Ovary (tissue), 9 donors: Measurements from ENCODE around the gene ID3. TPM values are rescaled to one million over a fixed set of nuclear protein-coding genes. Genes with fewer than 3 reads are reported as not detected.

ENCODE experiments used
- DNase-seq, 5 donors: peaks; one replicate each; pipeline ENCODE4 v3.0.0-alpha.2; 2019 to 2020
- H3K27ac ChIP-seq, 2 donors: fragments of 200-600 bp; one replicate each; pipeline versions ENCODE4 v1.5.1 to v1.8.0; 2019 to 2022
- H3K27me3 ChIP-seq: fragments of 200-600 bp; one replicate; pipeline ENCODE4 v1.8.0; 2022
- H3K36me3 ChIP-seq: fragments of 200-600 bp; sonication (generic); one replicate; pipeline ENCODE4 v1.5.1; 2019
- H3K4me1 ChIP-seq: one replicate; pipeline ENCODE4 v1.8.1; 2013; ENCODE audit warnings: mild to moderate bottlenecking, moderate library complexity; ENCODE audit not compliant: insufficient read depth
- H3K4me3 ChIP-seq: fragments of 200-600 bp; sonication (generic); one replicate; pipeline ENCODE4 v1.5.1; 2017
- H3K9me3 ChIP-seq, 2 donors: fragments of 200-600 bp in 1 of 2; sonication (generic) in 1 of 2; one replicate each; pipeline versions ENCODE4 v1.5.1 to v1.8.1; 2013 to 2019; ENCODE audit warnings: mild to moderate bottlenecking in 1 of 2, moderate library complexity in 1 of 2
- EP300 ChIP-seq: sonication (generic); formaldehyde crosslinking; IDR thresholded peaks from one replicate; pipeline ENCODE4 v1.6.1; 2017; ENCODE audit warnings: antibody characterized with exemption
- POLR2A ChIP-seq: fragments of 450-650 bp; IDR thresholded peaks from one replicate; pipeline ENCODE4 v1.6.1; 2017; ENCODE audit warnings: antibody characterized with exemption, mild to moderate bottlenecking, moderate library complexity
- WGBS, 3 donors: extraction: QIAGEN DNeasy Blood & Tissue Kit in 1 of 3; methylation state at CpG; one replicate each; pipeline versions ENCODE4 v1.1.5 to v1.1.7; 2013 to 2017; 5-methylcytosine and 5-hydroxymethylcytosine counted together
- intact Hi-C, 4 donors: fragments of 100-400 bp; cut with DNase I; formaldehyde crosslinking; loops; one replicate each; pipeline versions ENCODE4 v1.11.0 to v1.15.1; 2022 to 2023
- polyA plus RNA-seq, 2 donors: library from polyadenylated mRNA; stranded (reverse); fragments of 200-250 nt in 1 of 2; fragments of 350-450 nt in 1 of 2; fragmentation: Illumina TruSeq in 1 of 2; extraction: RNeasy Lipid Tissue Mini Kit (QIAGEN cat#74804) in 1 of 2; gene quantifications; one replicate each; pipeline ENCODE4 v1.2.3, GENCODE V29; 2013 to 2014
- total RNA-seq, 7 donors: library from RNA; depleted of rRNA in 2 of 7; stranded (reverse); fragments of >200 nt in 2 of 7; fragmentation: NEBNext Ultra II Directional in 3 of 7; extraction: Animal tissue kit (Norgen Biotek cat#: 25700) in 3 of 7; gene quantifications; one replicate each; pipeline versions ENCODE4 v1.1.0 to v1.2.4, GENCODE V29; 2016 to 2023
- TF ChIP-seq, protein P1 (sequence below), 3 donors: fragments of 450-650 bp in 2 of 3; fragments of 200-600 bp in 1 of 3; IDR thresholded peaks; one replicate each; pipeline versions ENCODE4 v1.5.1 to v1.8.0; 2016 to 2022; ENCODE audit warnings: antibody characterized with exemption in 3 of 3, mild to moderate bottlenecking in 1 of 3
- donor health status: DM: no; HTN: no; CAD: no; lungs with moderate emphysema.
- donor health status: DM: no; HTN: no; CAD: no.
- donor health status: Bipolar disorder and iron deficiency.
- donor health status: DM: yes; HTN: yes; CAD: no.
- donor health status: DM: no; HTN: no; CAD: no.
- donor health status: DM: yes; HTN: yes; CAD: no.

ID3 gene
- total and polyA plus RNA-seq, 9 donors, result 37.9 to 274 (median 143) TPM

DNA sequence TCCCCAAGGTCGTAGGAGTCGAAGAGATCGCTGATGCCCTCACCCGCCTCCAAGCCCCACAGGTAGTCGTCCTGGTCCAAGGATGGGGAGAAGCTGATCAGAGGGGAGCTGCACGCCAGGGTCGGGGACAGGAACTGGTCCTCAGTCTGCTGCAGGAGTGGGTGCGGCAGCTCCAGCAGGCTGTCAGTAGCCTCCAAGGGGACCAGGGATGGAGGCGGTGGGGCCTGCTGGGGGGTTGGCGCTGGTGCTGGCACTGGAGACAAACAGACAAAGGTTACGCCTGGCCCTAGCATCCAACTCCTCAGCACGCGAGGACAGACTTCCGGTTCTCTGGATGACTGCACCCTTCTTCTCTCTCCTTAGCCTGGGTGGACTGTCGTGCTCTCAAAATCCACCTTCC, 49.4 kb downstream of the ID3 start:
- Histone ChIP-seq H3K4me1 (no peaks in the 10 kb centered on the region), H3K4me3 (no peak overlapping the region), H3K9me3 (no peaks in the 10 kb centered on the region), H3K36me3 (no peaks in the 10 kb centered on the region), H3K27me3 (no peaks in the 10 kb centered on the region), H3K27ac (no peak overlapping the region)
- DNase-seq, result no peak
- WGBS, 3 donors, result 92 to 95% (median 94%) methylated on average over 15 of the region's 15 CpGs
- intact Hi-C loops, result no loop called here
- TF ChIP-seq EP300, result no peak
- TF ChIP-seq POLR2A, result no peak
- TF ChIP-seq, protein P1, sequence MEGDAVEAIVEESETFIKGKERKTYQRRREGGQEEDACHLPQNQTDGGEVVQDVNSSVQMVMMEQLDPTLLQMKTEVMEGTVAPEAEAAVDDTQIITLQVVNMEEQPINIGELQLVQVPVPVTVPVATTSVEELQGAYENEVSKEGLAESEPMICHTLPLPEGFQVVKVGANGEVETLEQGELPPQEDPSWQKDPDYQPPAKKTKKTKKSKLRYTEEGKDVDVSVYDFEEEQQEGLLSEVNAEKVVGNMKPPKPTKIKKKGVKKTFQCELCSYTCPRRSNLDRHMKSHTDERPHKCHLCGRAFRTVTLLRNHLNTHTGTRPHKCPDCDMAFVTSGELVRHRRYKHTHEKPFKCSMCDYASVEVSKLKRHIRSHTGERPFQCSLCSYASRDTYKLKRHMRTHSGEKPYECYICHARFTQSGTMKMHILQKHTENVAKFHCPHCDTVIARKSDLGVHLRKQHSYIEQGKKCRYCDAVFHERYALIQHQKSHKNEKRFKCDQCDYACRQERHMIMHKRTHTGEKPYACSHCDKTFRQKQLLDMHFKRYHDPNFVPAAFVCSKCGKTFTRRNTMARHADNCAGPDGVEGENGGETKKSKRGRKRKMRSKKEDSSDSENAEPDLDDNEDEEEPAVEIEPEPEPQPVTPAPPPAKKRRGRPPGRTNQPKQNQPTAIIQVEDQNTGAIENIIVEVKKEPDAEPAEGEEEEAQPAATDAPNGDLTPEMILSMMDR (IDR thresholded peaks at IDR 0.05), result no peak

Other genes starting within 250 kb of the ID3 start
- 100 to 1,000 TPM in 5 of 7 donors, 10 to 100 TPM in 2; 55.9 to 173 (median 153) TPM for gene HNRNPR, start 215.2 kb downstream of the ID3 start, total RNA-seq
- gene HNRNPR, start 215.2 kb downstream of the ID3 start, polyA plus RNA-seq, result 100 to 1,000 TPM in 1 of 2 donors, 10 to 100 TPM in 1; 70.6 to 107 TPM
- 10 to 100 TPM; 16.5 to 42.6 (median 23.5) TPM for gene ZNF436, start 189.7 kb downstream of the ID3 start, total RNA-seq
- gene ZNF436, start 189.7 kb downstream of the ID3 start, polyA plus RNA-seq, result 10 to 100 TPM; 17.2 to 43.1 TPM
- gene TCEA3, start 134.8 kb downstream of the ID3 start, total RNA-seq, result 100 to 1,000 TPM in 3 of 7 donors, 10 to 100 TPM in 4; 42.0 to 153 (median 79.7) TPM
- 10 to 100 TPM; 72.5 to 73.8 TPM for gene TCEA3, start 134.8 kb downstream of the ID3 start, polyA plus RNA-seq
- 100 to 1,000 TPM in 3 of 7 donors, 10 to 100 TPM in 4; 37.3 to 147 (median 98.7) TPM for gene ASAP3, start 75.3 kb downstream of the ID3 start, total RNA-seq
- 10 to 100 TPM; 44.1 to 68.2 TPM for gene ASAP3, start 75.3 kb downstream of the ID3 start, polyA plus RNA-seq
- gene E2F2, start 28.3 kb downstream of the ID3 start, total RNA-seq, result 1 to 10 TPM in 1 of 7 donors, under 1 TPM in 4, not detected in 2; under 0.01 to 1.1 (median 0.23) TPM
- under 1 TPM; 0.08 to 0.13 TPM for gene E2F2, start 28.3 kb downstream of the ID3 start, polyA plus RNA-seq
- gene RPL11, start 132.3 kb upstream of the ID3 start, total RNA-seq, result 1,000 to 10,000 TPM; 1,656 to 2,751 (median 1,969) TPM
- gene RPL11, start 132.3 kb upstream of the ID3 start, polyA plus RNA-seq, result 1,000 to 10,000 TPM; 4,158 to 5,066 TPM
- gene ELOA, start 184.0 kb upstream of the ID3 start, total RNA-seq, result 10 to 100 TPM; 17.8 to 38.0 (median 27.3) TPM
- gene ELOA, start 184.0 kb upstream of the ID3 start, polyA plus RNA-seq, result 10 to 100 TPM; 13.0 to 29.8 TPM
- gene PITHD1, start 218.9 kb upstream of the ID3 start, total RNA-seq, result 10 to 100 TPM; 39.9 to 46.5 (median 42.7) TPM
- gene PITHD1, start 218.9 kb upstream of the ID3 start, polyA plus RNA-seq, result 10 to 100 TPM; 43.4 to 55.0 TPM
- gene LYPLA2, start 231.6 kb upstream of the ID3 start, total RNA-seq, result 10 to 100 TPM; 16.5 to 33.2 (median 27.3) TPM
- 10 to 100 TPM in 1 of 2 donors, 1 to 10 TPM in 1; 8.5 to 23.4 TPM for gene LYPLA2, start 231.6 kb upstream of the ID3 start, polyA plus RNA-seq
- 10 to 100 TPM; 10.1 to 17.7 (median 13.4) TPM for gene GALE, start 241.3 kb upstream of the ID3 start, total RNA-seq
- gene GALE, start 241.3 kb upstream of the ID3 start, polyA plus RNA-seq, result 10 to 100 TPM in 1 of 2 donors, 1 to 10 TPM in 1; 3.2 to 11.5 TPM